Measurements from ENCODE around the gene TMEM272.

TMEM272 gene

GRCh38 chr13:51767100-51767499 is 77.9 kb downstream of the TMEM272 start:
- Histone ChIP-seq H3K27me3 (ENCODE audit: control insufficient read depth in 3 of 3, insufficient read depth in 3 of 3, low read depth in 1 of 3, low read length in 3 of 3) (no peaks in the 10 kb centered on the region), H2BK15ac (ENCODE audit: low read length) (no peak overlapping the region), H3K9ac (ENCODE audit: low read depth, low read length, poor library complexity) (no peak overlapping the region), H3K36me3 (replicated peaks in 1 of 2; ENCODE audit: control insufficient read depth in 2 of 2, insufficient read depth in 2 of 2, low read length in 2 of 2) (peaks cover 3 to 17% of the 10 kb centered on the region in 2 donors), H2AK5ac (ENCODE audit: low read depth, low read length) (no peak overlapping the region), H3K9me3 (replicated peaks in 1 of 2; ENCODE audit: control insufficient read depth in 2 of 2, insufficient read depth in 1 of 2, low read depth in 1 of 2, low read length in 2 of 2) (no peaks in the 10 kb centered on the region), H3K4ac (ENCODE audit: low read length) (no peak overlapping the region), H4K91ac (ENCODE audit: low read depth, low read length, poor library complexity) (no peak overlapping the region), H2BK5ac (ENCODE audit: low read length) (no peak overlapping the region), H2BK12ac (ENCODE audit: low read length) (no peak overlapping the region), H3K18ac (ENCODE audit: low read length) (no peak overlapping the region), H3K79me1 (ENCODE audit: low read depth, low read length) (no peaks in the 10 kb centered on the region), H4K8ac (ENCODE audit: low read depth, low read length) (no peak overlapping the region), H3K23ac (ENCODE audit: low read depth, low read length, poor library complexity) (no peak overlapping the region), H3K4me2 (ENCODE audit: insufficient read depth, low read length, poor library complexity, severe bottlenecking) (no peak overlapping the region), H2AFZ (ENCODE audit: low read length) (no peak overlapping the region), H3K4me1 (ENCODE audit: control insufficient read depth in 2 of 2, insufficient read depth in 1 of 2, low read depth in 1 of 2, low read length in 2 of 2) (peaks cover 3 to 7% of the 10 kb centered on the region in 2 donors), H3K14ac (ENCODE audit: low read length) (no peak overlapping the region), H3K27ac (replicated peaks; ENCODE audit: low read length) (no peak overlapping the region), H2BK120ac (ENCODE audit: low read depth, low read length) (no peak overlapping the region), H3K4me3 (ENCODE audit: low read length in 2 of 2) (no peak overlapping the region)
- no CpG with 5 or more reads among the region's 8 CpGs for WGBS, 2 donors (ENCODE audit: extremely low coverage in 2 of 2, insufficient read length in 2 of 2, insufficient replicate concordance in 1 of 2)
- DNase-seq (ENCODE audit: low spot score), result no peak

- H4K8ac ChIP-seq (ENCODE audit: low read depth, low read length), result no peak overlapping the region
- H2BK12ac ChIP-seq (ENCODE audit: low read length), result no peak overlapping the region
- no peak overlapping the region for H2AFZ ChIP-seq (ENCODE audit: low read length)
- H3K18ac ChIP-seq (ENCODE audit: low read length), result no peak overlapping the region
- H3K27ac ChIP-seq (replicated peaks; ENCODE audit: low read length), result no peak overlapping the region
- H2BK120ac ChIP-seq (ENCODE audit: low read depth, low read length), result no peak overlapping the region
- H2BK5ac ChIP-seq (ENCODE audit: low read length), result no peak overlapping the region
- no peak overlapping the region for H3K4me3 ChIP-seq (ENCODE audit: low read length in 2 of 2)
- H3K4me1 ChIP-seq (ENCODE audit: control insufficient read depth in 2 of 2, insufficient read depth in 1 of 2, low read depth in 1 of 2, low read length in 2 of 2), result peaks cover 5 to 7% of the 10 kb centered on the region in 2 donors
- no peak overlapping the region for H3K4me2 ChIP-seq (ENCODE audit: insufficient read depth, low read length, poor library complexity, severe bottlenecking)
- H3K27me3 ChIP-seq (ENCODE audit: control insufficient read depth in 3 of 3, insufficient read depth in 3 of 3, low read depth in 1 of 3, low read length in 3 of 3), result no peaks in the 10 kb centered on the region
- DNase-seq (ENCODE audit: low spot score), result no peak
- no CpG with 5 or more reads among the region's 4 CpGs for WGBS, 2 donors (ENCODE audit: extremely low coverage in 2 of 2, insufficient read length in 2 of 2, insufficient replicate concordance in 1 of 2)
- no peak overlapping the region for H3K14ac ChIP-seq (ENCODE audit: low read length)
- no peak overlapping the region for H2AK5ac ChIP-seq (ENCODE audit: low read depth, low read length)
- H3K23ac ChIP-seq (ENCODE audit: low read depth, low read length, poor library complexity), result peak overlapping the region; percentile 38
- peaks cover 7 to 34% of the 10 kb centered on the region in 2 donors for H3K36me3 ChIP-seq (replicated peaks in 1 of 2; ENCODE audit: control insufficient read depth in 2 of 2, insufficient read depth in 2 of 2, low read length in 2 of 2)
- H3K4ac ChIP-seq (ENCODE audit: low read length), result no peak overlapping the region
- no peak overlapping the region for H4K91ac ChIP-seq (ENCODE audit: low read depth, low read length, poor library complexity)
- H3K9ac ChIP-seq (ENCODE audit: low read depth, low read length, poor library complexity), result no peak overlapping the region
- no peaks in the 10 kb centered on the region for H3K79me1 ChIP-seq (ENCODE audit: low read depth, low read length)
- H2BK15ac ChIP-seq (ENCODE audit: low read length), result no peak overlapping the region
- no peaks in the 10 kb centered on the region for H3K9me3 ChIP-seq (replicated peaks in 1 of 2; ENCODE audit: control insufficient read depth in 2 of 2, insufficient read depth in 1 of 2, low read depth in 1 of 2, low read length in 2 of 2)
Observed at GRCh38 chr13:51765142-51765515, 79.8 kb downstream of the TMEM272 start.

- H3K4me2 ChIP-seq (ENCODE audit: insufficient read depth, low read length, poor library complexity, severe bottlenecking), result no peak overlapping the region
- WGBS, 2 donors (ENCODE audit: extremely low coverage in 2 of 2, insufficient read length in 2 of 2, insufficient replicate concordance in 1 of 2), result no CpG with 5 or more reads among the region's 12 CpGs
- H3K9me3 ChIP-seq (replicated peaks in 1 of 2; ENCODE audit: control insufficient read depth in 2 of 2, insufficient read depth in 1 of 2, low read depth in 1 of 2, low read length in 2 of 2), result no peaks in the 10 kb centered on the region
- H2AK5ac ChIP-seq (ENCODE audit: low read depth, low read length), result no peak overlapping the region
- H3K9ac ChIP-seq (ENCODE audit: low read depth, low read length, poor library complexity), result no peak overlapping the region
- H3K18ac ChIP-seq (ENCODE audit: low read length), result peak overlapping the region; percentile 42
- H2BK120ac ChIP-seq (ENCODE audit: low read depth, low read length), result no peak overlapping the region
- H2BK12ac ChIP-seq (ENCODE audit: low read length), result no peak overlapping the region
- H2AFZ ChIP-seq (ENCODE audit: low read length), result no peak overlapping the region
- no peak overlapping the region for H4K91ac ChIP-seq (ENCODE audit: low read depth, low read length, poor library complexity)
- no peaks in the 10 kb centered on the region for H3K27me3 ChIP-seq (ENCODE audit: control insufficient read depth in 3 of 3, insufficient read depth in 3 of 3, low read depth in 1 of 3, low read length in 3 of 3)
- H3K4me3 ChIP-seq (ENCODE audit: low read length in 2 of 2), result peak overlapping the region in 1 of 2 donors; percentile 45
- no peak overlapping the region for H3K27ac ChIP-seq (replicated peaks; ENCODE audit: low read length)
- H2BK5ac ChIP-seq (ENCODE audit: low read length), result no peak overlapping the region
- H3K36me3 ChIP-seq (replicated peaks in 1 of 2; ENCODE audit: control insufficient read depth in 2 of 2, insufficient read depth in 2 of 2, low read length in 2 of 2), result peaks cover 7 to 40% of the 10 kb centered on the region in 2 donors
- DNase-seq (ENCODE audit: low spot score), result no peak
- H2BK15ac ChIP-seq (ENCODE audit: low read length), result no peak overlapping the region
- peaks cover 5 to 7% of the 10 kb centered on the region in 2 donors for H3K4me1 ChIP-seq (ENCODE audit: control insufficient read depth in 2 of 2, insufficient read depth in 1 of 2, low read depth in 1 of 2, low read length in 2 of 2)
- no peaks in the 10 kb centered on the region for H3K79me1 ChIP-seq (ENCODE audit: low read depth, low read length)
- H3K14ac ChIP-seq (ENCODE audit: low read length), result no peak overlapping the region
- peak overlapping the region; percentile 38 for H3K23ac ChIP-seq (ENCODE audit: low read depth, low read length, poor library complexity)
- no peak overlapping the region for H4K8ac ChIP-seq (ENCODE audit: low read depth, low read length)
- H3K4ac ChIP-seq (ENCODE audit: low read length), result peak overlapping the region; percentile 43
Observed at GRCh38 chr13:51764184-51765141, 80.5 kb downstream of the TMEM272 start.

GRCh38 chr13:51763486-51763885 is 81.5 kb downstream of the TMEM272 start:
- no peak overlapping the region for H4K91ac ChIP-seq (ENCODE audit: low read depth, low read length, poor library complexity)
- no peak for DNase-seq (ENCODE audit: low spot score)
- H3K4ac ChIP-seq (ENCODE audit: low read length), result no peak overlapping the region
- H2AK5ac ChIP-seq (ENCODE audit: low read depth, low read length), result no peak overlapping the region
- no peak overlapping the region for H3K4me3 ChIP-seq (ENCODE audit: low read length in 2 of 2)
- H3K79me1 ChIP-seq (ENCODE audit: low read depth, low read length), result no peaks in the 10 kb centered on the region
- H3K23ac ChIP-seq (ENCODE audit: low read depth, low read length, poor library complexity), result no peak overlapping the region
- H3K36me3 ChIP-seq (replicated peaks in 1 of 2; ENCODE audit: control insufficient read depth in 2 of 2, insufficient read depth in 2 of 2, low read length in 2 of 2), result peaks cover 7 to 49% of the 10 kb centered on the region in 2 donors
- H2BK15ac ChIP-seq (ENCODE audit: low read length), result no peak overlapping the region
- H3K9me3 ChIP-seq (replicated peaks in 1 of 2; ENCODE audit: control insufficient read depth in 2 of 2, insufficient read depth in 1 of 2, low read depth in 1 of 2, low read length in 2 of 2), result no peaks in the 10 kb centered on the region
- no CpG with 5 or more reads among the region's 2 CpGs for WGBS, 2 donors (ENCODE audit: extremely low coverage in 2 of 2, insufficient read length in 2 of 2, insufficient replicate concordance in 1 of 2)
- peaks cover 5 to 7% of the 10 kb centered on the region in 2 donors for H3K4me1 ChIP-seq (ENCODE audit: control insufficient read depth in 2 of 2, insufficient read depth in 1 of 2, low read depth in 1 of 2, low read length in 2 of 2)
- no peak overlapping the region for H2BK12ac ChIP-seq (ENCODE audit: low read length)
- no peak overlapping the region for H3K18ac ChIP-seq (ENCODE audit: low read length)
- no peak overlapping the region for H3K9ac ChIP-seq (ENCODE audit: low read depth, low read length, poor library complexity)
- no peak overlapping the region for H2BK5ac ChIP-seq (ENCODE audit: low read length)
- no peak overlapping the region for H3K27ac ChIP-seq (replicated peaks; ENCODE audit: low read length)
- H3K27me3 ChIP-seq (ENCODE audit: control insufficient read depth in 3 of 3, insufficient read depth in 3 of 3, low read depth in 1 of 3, low read length in 3 of 3), result no peaks in the 10 kb centered on the region
- no peak overlapping the region for H3K14ac ChIP-seq (ENCODE audit: low read length)
- H2BK120ac ChIP-seq (ENCODE audit: low read depth, low read length), result no peak overlapping the region
- no peak overlapping the region for H4K8ac ChIP-seq (ENCODE audit: low read depth, low read length)
- no peak overlapping the region for H3K4me2 ChIP-seq (ENCODE audit: insufficient read depth, low read length, poor library complexity, severe bottlenecking)
- H2AFZ ChIP-seq (ENCODE audit: low read length), result no peak overlapping the region
